Measurements from ENCODE around the gene RAB36. TPM values are rescaled to one million over a fixed set of nuclear protein-coding genes. Genes with fewer than 3 reads are reported as not detected.
A peak's percentile ranks its signal among the peaks of the same experiment; 100 is the strongest.

The RAB36 gene
- polyA plus RNA-seq, 1 donor from 2014 or later, result 3.2 TPM

- Histone ChIP-seq H3K4me2 (ENCODE audit: low read length) (peak overlapping the region; percentile 42), H3K79me2 (replicated peaks; ENCODE audit: insufficient read depth, low read length) (peaks cover 5% of the 10 kb centered on the region), H2AFZ (ENCODE audit: low read depth, low read length) (no peak overlapping the region), H3F3A (ENCODE audit: insufficient read depth, low read length, poor library complexity, severe bottlenecking) (peaks cover 4% of the 10 kb centered on the region), H3K36me3 (ENCODE audit: insufficient read depth, low read length) (no peaks in the 10 kb centered on the region), H3K9me2 (ENCODE audit: insufficient read depth, low read length) (no peaks in the 10 kb centered on the region), H3K9me3 (ENCODE audit: low read length) (no peaks in the 10 kb centered on the region), H3K27ac (ENCODE audit: low read length) (peak overlapping the region; percentile 70), H3K27me3 (ENCODE audit: insufficient read depth, low read depth, low read length) (no peaks in the 10 kb centered on the region), H4K20me1 (ENCODE audit: insufficient read depth) (no peaks in the 10 kb centered on the region), H3K4me3 (ENCODE audit: low read length) (peak overlapping the region; percentile 91), H3K9ac (ENCODE audit: low read length) (peak overlapping the region; percentile 40)
- TF ChIP-seq MXI1 (conservative IDR thresholded peaks at IDR 0.05; ENCODE audit: poor library complexity, severe bottlenecking), result no peak
- TF ChIP-seq SMC3 (conservative IDR thresholded peaks at IDR 0.05; ENCODE audit: poor library complexity), result no peak
Measured at GRCh38 chr22:23144432-23144831, 845 bp upstream of the RAB36 start.

DNA sequence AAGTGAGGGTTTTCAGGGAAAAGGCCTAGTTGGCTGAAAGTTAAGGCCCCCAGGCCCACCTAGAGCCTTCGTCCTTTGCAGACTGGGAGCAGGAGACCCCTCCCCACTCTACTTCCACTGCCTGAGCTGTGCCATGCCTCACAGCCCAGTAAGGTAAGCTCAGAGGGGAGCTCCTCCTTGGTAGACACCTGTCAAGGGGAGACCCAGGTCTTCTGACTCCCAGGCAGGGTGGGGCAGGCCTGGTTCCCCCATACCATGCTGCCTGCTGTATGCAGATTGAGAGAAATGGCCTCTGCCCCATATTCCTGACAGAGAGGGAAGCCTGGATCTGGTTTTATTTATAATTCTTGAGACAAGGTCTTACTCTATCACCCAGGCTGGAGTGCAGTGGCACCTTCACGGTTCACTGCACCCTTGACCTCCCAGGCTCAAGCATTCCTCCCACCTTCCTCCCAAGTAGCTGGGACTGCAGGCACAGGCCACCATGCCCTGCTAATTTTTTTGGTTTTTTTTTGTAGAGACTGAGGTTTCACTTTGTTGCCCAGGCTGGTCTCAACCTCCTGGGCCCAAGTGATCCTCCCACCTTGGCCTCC is 697 bp downstream of the RAB36 start:
- TF ChIP-seq EP300 (conservative IDR thresholded peaks at IDR 0.05; ENCODE audit: poor library complexity, severe bottlenecking) (no peak), TAF1 (IDR thresholded peaks at IDR 0.05; ENCODE audit: low read depth) (no peak), POLR2AphosphoS5 (IDR thresholded peaks at IDR 0.05) (no peak), EZH2 (IDR thresholded peaks at IDR 0.05; ENCODE audit: borderline replicate concordance, insufficient read depth, low read length, poor library complexity, severe bottlenecking) (no peak), SMC3 (conservative IDR thresholded peaks at IDR 0.05; ENCODE audit: poor library complexity) (no peak), MXI1 (conservative IDR thresholded peaks at IDR 0.05; ENCODE audit: poor library complexity, severe bottlenecking) (no peak), RAD21 (conservative IDR thresholded peaks at IDR 0.05) (no peak), CTCF (IDR thresholded peaks at IDR 0.05; ENCODE audit: poor library complexity, severe bottlenecking) (no peak)
- TF ChIP-seq, protein P1, sequence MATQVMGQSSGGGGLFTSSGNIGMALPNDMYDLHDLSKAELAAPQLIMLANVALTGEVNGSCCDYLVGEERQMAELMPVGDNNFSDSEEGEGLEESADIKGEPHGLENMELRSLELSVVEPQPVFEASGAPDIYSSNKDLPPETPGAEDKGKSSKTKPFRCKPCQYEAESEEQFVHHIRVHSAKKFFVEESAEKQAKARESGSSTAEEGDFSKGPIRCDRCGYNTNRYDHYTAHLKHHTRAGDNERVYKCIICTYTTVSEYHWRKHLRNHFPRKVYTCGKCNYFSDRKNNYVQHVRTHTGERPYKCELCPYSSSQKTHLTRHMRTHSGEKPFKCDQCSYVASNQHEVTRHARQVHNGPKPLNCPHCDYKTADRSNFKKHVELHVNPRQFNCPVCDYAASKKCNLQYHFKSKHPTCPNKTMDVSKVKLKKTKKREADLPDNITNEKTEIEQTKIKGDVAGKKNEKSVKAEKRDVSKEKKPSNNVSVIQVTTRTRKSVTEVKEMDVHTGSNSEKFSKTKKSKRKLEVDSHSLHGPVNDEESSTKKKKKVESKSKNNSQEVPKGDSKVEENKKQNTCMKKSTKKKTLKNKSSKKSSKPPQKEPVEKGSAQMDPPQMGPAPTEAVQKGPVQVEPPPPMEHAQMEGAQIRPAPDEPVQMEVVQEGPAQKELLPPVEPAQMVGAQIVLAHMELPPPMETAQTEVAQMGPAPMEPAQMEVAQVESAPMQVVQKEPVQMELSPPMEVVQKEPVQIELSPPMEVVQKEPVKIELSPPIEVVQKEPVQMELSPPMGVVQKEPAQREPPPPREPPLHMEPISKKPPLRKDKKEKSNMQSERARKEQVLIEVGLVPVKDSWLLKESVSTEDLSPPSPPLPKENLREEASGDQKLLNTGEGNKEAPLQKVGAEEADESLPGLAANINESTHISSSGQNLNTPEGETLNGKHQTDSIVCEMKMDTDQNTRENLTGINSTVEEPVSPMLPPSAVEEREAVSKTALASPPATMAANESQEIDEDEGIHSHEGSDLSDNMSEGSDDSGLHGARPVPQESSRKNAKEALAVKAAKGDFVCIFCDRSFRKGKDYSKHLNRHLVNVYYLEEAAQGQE (IDR thresholded peaks at IDR 0.05; ENCODE audit: borderline replicate concordance), result no peak
- H4K20me1 ChIP-seq (ENCODE audit: insufficient read depth), result no peaks in the 10 kb centered on the region
- H2AFZ ChIP-seq (ENCODE audit: low read depth, low read length), result peak overlapping the region; percentile 54
- H3K79me2 ChIP-seq (replicated peaks; ENCODE audit: insufficient read depth, low read length), result peaks cover 5% of the 10 kb centered on the region
- H3K27me3 ChIP-seq (ENCODE audit: insufficient read depth, low read depth, low read length), result no peaks in the 10 kb centered on the region
- peak overlapping the region; percentile 72 for H3K27ac ChIP-seq (ENCODE audit: low read length)
- H3K4me3 ChIP-seq (ENCODE audit: low read length), result peak overlapping the region; percentile 91
- H3K36me3 ChIP-seq (ENCODE audit: insufficient read depth, low read length), result no peaks in the 10 kb centered on the region
- no peaks in the 10 kb centered on the region for H3K9me3 ChIP-seq (ENCODE audit: low read length)
- no peaks in the 10 kb centered on the region for H3K9me2 ChIP-seq (ENCODE audit: insufficient read depth, low read length)
- peak overlapping the region; percentile 100 for H3K4me2 ChIP-seq (ENCODE audit: low read length)
- peaks cover 4% of the 10 kb centered on the region for H3F3A ChIP-seq (ENCODE audit: insufficient read depth, low read length, poor library complexity, severe bottlenecking)
- peak overlapping the region; percentile 78 for H3K9ac ChIP-seq (ENCODE audit: low read length)

Data from neural cell (in vitro differentiated cells).